HCT116 (cell line): ENCODE results near the gene AIRE. TPM values are rescaled to one million over a fixed set of nuclear protein-coding genes. Genes with fewer than 3 reads are reported as not detected.

Source experiments
- ATAC-seq: fragments of 200-7000 bp; cut with Tn5 transposase; 2 replicates; pipeline ENCODE4 v1.9.1; 2020; ENCODE audit warnings: mild to moderate bottlenecking, moderate library complexity
- BruUV-seq: library from RNA; stranded (reverse); fragments of 400-500 nt; replicated peaks from 2 replicates; lab custom pipeline; 2021; lab: Mats Ljungman, UMichigan
- CTCF ChIA-PET: fragments of 300-600 bp; sonication (Branson Sonifier 250); formaldehyde crosslinking; loops from one replicate; lab custom pipeline; 2021; ENCODE audit warnings: antibody characterized with exemption; lab: Charles Lee
- POLR2A ChIA-PET: fragments of 300-600, 350-600 bp; sonication (Branson Sonifier 250); formaldehyde crosslinking; loops from one replicate; lab custom pipeline; 2021; ENCODE audit warnings: antibody characterized with exemption; lab: Charles Lee
- RAD21 ChIA-PET, 2 experiments: fragments of 300-600 bp; sonication (Branson Sonifier 250); formaldehyde crosslinking; loops; one replicate each; lab custom pipeline; 2023; ENCODE audit warnings: low total read pairs in 2 of 2; ENCODE audit not compliant: uncharacterized antibody in 2 of 2, unreplicated experiment in 2 of 2, low non-redundant PET in 1 of 2; lab: Charles Lee
- DNase-seq: peaks from one replicate; pipeline ENCODE4 v3.0.0-alpha.2; 2010; ENCODE audit warnings: low read depth, low spot score
- H2AFZ ChIP-seq: fragments of 200-600 bp; shearing (Covaris generic), sonication (generic); 2 replicates; pipeline ENCODE4 v1.6.1; 2017; ENCODE audit warnings: low read depth, mixed run types, mixed read lengths, antibody characterized with exemption, low read length; ENCODE audit not compliant: poor library complexity, severe bottlenecking
- H3K27ac ChIP-seq: 2 replicates; pipeline ENCODE4 v1.5.1; 2012; ENCODE audit warnings: low read depth, low read length
- H3K27me3 ChIP-seq: fragments of 200-600 bp; sonication (generic); 2 replicates; pipeline ENCODE4 v1.6.1; 2016; ENCODE audit warnings: mixed run types, low read length, mixed read lengths; ENCODE audit not compliant: insufficient read depth
- H3K36me3 ChIP-seq, 2 experiments: fragments of 200-500 bp in 1 of 2; fragments of 200-600 bp in 1 of 2; sonication (Bioruptor generic) in 1 of 2; sonication (generic) in 1 of 2; 2 replicates each; pipeline versions ENCODE4 v1.5.1 to v1.6.1; 2014 to 2016; ENCODE audit warnings: low read length in 2 of 2, inconsistent platforms in 1 of 2, mixed read lengths in 1 of 2, mixed run types in 1 of 2; ENCODE audit not compliant: insufficient read depth in 2 of 2, control insufficient read depth in 1 of 2
- H3K4me1 ChIP-seq, 2 experiments: fragments of 200-600 bp in 1 of 2; sonication (generic) in 1 of 2; 2 replicates each; pipeline versions ENCODE4 v1.5.1 to v1.6.1; 2012 to 2017; ENCODE audit warnings: low read length in 2 of 2, inconsistent platforms in 1 of 2, mild to moderate bottlenecking in 1 of 2, mixed read lengths in 1 of 2, mixed run types in 1 of 2, moderate library complexity in 1 of 2; ENCODE audit not compliant: insufficient read depth in 2 of 2, control insufficient read depth in 1 of 2
- H3K4me2 ChIP-seq: fragments of 200-600 bp; sonication (generic); 2 replicates; pipeline ENCODE4 v1.6.1; 2017; ENCODE audit warnings: mixed run types, low read length, mixed read lengths
- H3K4me3 ChIP-seq, 2 experiments: fragments of 200-600 bp in 1 of 2; sonication (generic) in 1 of 2; replicated peaks in 1 of 2; 2 replicates each; pipeline ENCODE4 v1.5.1; 2011 to 2016; ENCODE audit warnings: low read length in 2 of 2, control low read depth in 1 of 2, low read depth in 1 of 2, mild to moderate bottlenecking in 1 of 2, mixed read lengths in 1 of 2, mixed run types in 1 of 2
- H3K79me2 ChIP-seq: fragments of 200-600 bp; sonication (generic); 2 replicates; pipeline ENCODE4 v1.6.1; 2017; ENCODE audit warnings: mild to moderate bottlenecking, mixed run types, low read length, moderate library complexity, mixed read lengths; ENCODE audit not compliant: insufficient read depth
- H3K9ac ChIP-seq: fragments of 200-600 bp; sonication (generic); 2 replicates; pipeline ENCODE4 v1.6.1; 2016; ENCODE audit warnings: low read length, mixed read lengths
- H3K9me2 ChIP-seq: fragments of 200-600 bp; sonication (generic), shearing (Covaris generic); 2 replicates; pipeline ENCODE4 v1.6.1; 2017; ENCODE audit warnings: mixed run types, mild to moderate bottlenecking, moderate library complexity; ENCODE audit not compliant: insufficient read depth
- H3K9me3 ChIP-seq, 2 experiments: fragments of 200-500 bp in 1 of 2; fragments of 200-600 bp in 1 of 2; sonication (Bioruptor generic) in 1 of 2; sonication (generic) in 1 of 2; 2 replicates each; pipeline ENCODE4 v1.6.1; 2014 to 2017; ENCODE audit warnings: low read length in 2 of 2, mixed read lengths in 2 of 2, inconsistent platforms in 1 of 2, low read depth in 1 of 2, mild to moderate bottlenecking in 1 of 2, mixed run types in 1 of 2, moderate library complexity in 1 of 2; ENCODE audit not compliant: control insufficient read depth in 1 of 2, insufficient read depth in 1 of 2
- H4K20me1 ChIP-seq: fragments of 200-600 bp; sonication (generic), shearing (Covaris generic); 2 replicates; pipeline ENCODE4 v1.6.1; 2017; ENCODE audit warnings: mixed run types, mild to moderate bottlenecking, moderate library complexity; ENCODE audit not compliant: insufficient read depth
- CEBPB ChIP-seq: IDR thresholded peaks from 2 replicates; pipeline ENCODE4 v1.6.1; 2012; ENCODE audit warnings: low read depth
- CTCF ChIP-seq, 3 experiments: fragments of 200-600 bp in 1 of 3; sonication (generic) in 1 of 3; IDR thresholded peaks in 2 of 3; conservative IDR thresholded peaks in 1 of 3; 2 replicates each; pipeline ENCODE4 v1.5.1; 2012 to 2017; ENCODE audit warnings: low read depth in 2 of 3, low read length in 2 of 3, antibody characterized with exemption in 1 of 3, borderline replicate concordance in 1 of 3, control low read depth in 1 of 3, mild to moderate bottlenecking in 1 of 3, mixed read lengths in 1 of 3, mixed run types in 1 of 3, moderate library complexity in 1 of 3; ENCODE audit not compliant: insufficient read depth in 1 of 3
- ELF1 ChIP-seq: IDR thresholded peaks from 2 replicates; pipeline ENCODE4 v1.6.1; 2012; ENCODE audit warnings: low read depth, borderline replicate concordance
- POLR2A ChIP-seq: IDR thresholded peaks from 2 replicates; pipeline ENCODE4 v1.7.0; 2011; ENCODE audit warnings: borderline replicate concordance; ENCODE audit not compliant: insufficient read depth, insufficient read length; ENCODE audit errors: extremely low read depth
- RAD21 ChIP-seq: IDR thresholded peaks from 2 replicates; pipeline ENCODE4 v1.6.1; 2012; ENCODE audit warnings: low read depth, mild to moderate bottlenecking
- SP1 ChIP-seq: IDR thresholded peaks from 2 replicates; pipeline ENCODE4 v1.6.1; 2012; ENCODE audit warnings: low read depth
- SRF ChIP-seq: IDR thresholded peaks from 2 replicates; pipeline ENCODE4 v1.6.1; 2012; ENCODE audit warnings: low read depth
- YY1 ChIP-seq: IDR thresholded peaks from 2 replicates; pipeline ENCODE4 v1.6.1; 2011; ENCODE audit warnings: low read length, low read depth, moderate library complexity, mild to moderate bottlenecking; ENCODE audit not compliant: insufficient replicate concordance; ENCODE audit errors: extremely low read depth
- ZFX ChIP-seq: fragments of 450-650 bp; IDR thresholded peaks from 2 replicates; pipeline ENCODE4 v1.6.1; 2017
- intact Hi-C: fragments of 100-400 bp; cut with micrococcal nuclease; formaldehyde crosslinking; loops from 2 replicates; pipeline ENCODE4 v1.10.0; 2022
- total RNA-seq: library from RNA; stranded (reverse); gene quantifications from one replicate; pipeline ENCODE4 v1.2.1, GENCODE V29; 2021; ENCODE audit not compliant: unreplicated experiment

The AIRE gene
- total RNA-seq, 1 experiment from 2014 or later = not detected

DNA sequence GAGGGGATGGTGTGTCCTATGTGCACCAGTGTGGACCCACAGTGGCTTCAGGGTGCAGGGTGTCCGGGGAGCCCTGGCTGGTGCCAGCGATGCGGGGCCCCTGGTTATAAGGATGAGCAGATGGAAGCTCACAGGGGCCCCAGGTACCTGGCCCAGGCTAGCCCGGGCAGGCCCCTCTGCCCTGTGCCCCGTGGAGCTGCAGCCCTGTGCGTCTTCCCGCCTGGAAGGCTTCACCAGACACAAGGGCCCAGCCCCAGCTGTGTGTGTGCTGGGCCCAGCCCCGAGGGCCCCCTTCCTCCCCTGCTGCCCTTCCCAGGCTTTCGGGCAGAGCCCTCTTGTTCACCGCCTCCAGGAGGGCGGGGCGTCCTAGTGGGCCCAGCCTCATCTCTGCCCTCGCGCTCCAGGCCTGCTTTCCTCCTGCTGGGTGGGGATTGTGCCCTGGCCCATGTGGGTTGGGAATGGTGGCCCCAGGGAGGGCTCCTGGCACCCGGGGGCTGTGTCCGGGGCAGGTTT lies 30.1 kb downstream of the AIRE start:
- no peaks in the 10 kb centered on the region for H4K20me1 ChIP-seq
- ATAC-seq (no peak), DNase-seq (no peak)
- H3K9ac ChIP-seq = no peak overlapping the region
- H3K4me2 ChIP-seq = no peak overlapping the region
- no peak overlapping the region for H3K4me3 ChIP-seq
- no peaks in the 10 kb centered on the region for H3K4me1 ChIP-seq
- H3K9me2 ChIP-seq = no peaks in the 10 kb centered on the region
- ChIA-PET CTCF (no interaction called here), RAD21 (no interaction called here)
- H3K9me3 ChIP-seq = no peaks in the 10 kb centered on the region
- intact Hi-C loops = no loop called here
- no peaks in the 10 kb centered on the region for H3K79me2 ChIP-seq
- peaks cover 3 to 16% of the 10 kb centered on the region in 2 experiments; a peak in 3 of 4 replicates for H3K36me3 ChIP-seq
- TF ChIP-seq RAD21 (no peak), SP1 (no peak), SRF (no peak), ZFX (no peak), CEBPB (no peak), CTCF (IDR thresholded peaks at IDR 0.05 in 2 of 3, conservative IDR thresholded peaks at IDR 0.05 in 1 of 3; ENCODE audit: borderline replicate concordance in 1 of 3, insufficient read depth in 1 of 3, low read depth in 2 of 3, low read length in 2 of 3) (no peak), YY1 (no peak), POLR2A (no peak), ELF1 (no peak)
- TF ChIP-seq, all 23 proteins: peak for 0
- Histone ChIP-seq H2AFZ (no peak overlapping the region), H3K27me3 (no peaks in the 10 kb centered on the region), H3K27ac (peak overlapping the region; percentile 14; the same call in 1 of the 2 replicates)
- POLR2A ChIA-PET = no interaction called here
- BruUV-seq = no TSS peak
